ENCODE data around the gene HS6ST1. TPM values are rescaled to one million over a fixed set of nuclear protein-coding genes. Genes with fewer than 3 reads are reported as not detected.

The HS6ST1 gene
- total and polyA plus RNA-seq, 10 donors: 7.2 to 99.5 (median 57.0) TPM

- Histone ChIP-seq H3K4me1 (peaks cover 41 to 65% (median 62%) of the 10 kb centered on the region in 6 donors), H3K9me3 (peaks cover 0 to 8% (median 4%) of the 10 kb centered on the region in 8 donors), H3K27me3 (replicated peaks in 1 of 7) (no peaks in the 10 kb centered on the region), H3K4me3 (peak overlapping the region in 1 of 8 donors; percentile 21), H3K36me3 (peaks cover 0 to 33% (median 10%) of the 10 kb centered on the region in 6 donors), H3K27ac (peak overlapping the region; percentile 9 to 82 (median 70))
- TF ChIP-seq POLR2AphosphoS5 (IDR thresholded peaks at IDR 0.05) (peak; percentile 53 to 75 (median 72)), CTCF (IDR thresholded peaks at IDR 0.05 in 8 of 11, conservative IDR thresholded peaks at IDR 0.05 in 3 of 11) (no peak), POLR2A (IDR thresholded peaks at IDR 0.05) (no peak)
- WGBS, 5 donors: 14 to 34% (median 19%) methylated on average over 2 to 12 of the region's 12 CpGs
- intact Hi-C loops (cut with DNase I; ENCODE audit: low total_unique reads): no loop called here
- peak; percentile 84 for DNase-seq
Measured at GRCh38 chr2:128280158-128280871, 38.4 kb downstream of the HS6ST1 start.

GRCh38 chr2:128279786-128280157 lies 38.9 kb downstream of the HS6ST1 start:
- Histone ChIP-seq H3K27ac (peak overlapping the region; percentile 9 to 82 (median 70)), H3K4me1 (peaks cover 38 to 60% (median 57%) of the 10 kb centered on the region in 6 donors), H3K9me3 (peaks cover 0 to 13% (median 9%) of the 10 kb centered on the region in 8 donors), H3K27me3 (replicated peaks in 1 of 7) (no peaks in the 10 kb centered on the region), H3K4me3 (peak overlapping the region in 1 of 8 donors; percentile 21), H3K36me3 (peaks cover 0 to 36% (median 14%) of the 10 kb centered on the region in 6 donors)
- DNase-seq: peak; percentile 72
- TF ChIP-seq CTCF (IDR thresholded peaks at IDR 0.05 in 8 of 11, conservative IDR thresholded peaks at IDR 0.05 in 3 of 11) (no peak), POLR2AphosphoS5 (IDR thresholded peaks at IDR 0.05) (peak in 1 of 3 donors; percentile 14), POLR2A (IDR thresholded peaks at IDR 0.05) (no peak)
- 19 to 72% (median 33%) methylated on average over 8 to 11 of the region's 11 CpGs for WGBS, 5 donors
- intact Hi-C loops (cut with DNase I; ENCODE audit: low total_unique reads): no loop called here

GRCh38 chr2:128279009-128279408 lies 39.7 kb downstream of the HS6ST1 start:
- peak; percentile 66 for DNase-seq
- 75 to 89% (median 84%) methylated on average over 7 of the region's 7 CpGs for WGBS, 5 donors
- H3K9me3 ChIP-seq: peaks cover 0 to 21% (median 16%) of the 10 kb centered on the region in 8 donors
- peak overlapping the region in 1 of 8 donors; percentile 82 for H3K27ac ChIP-seq
- peaks cover 38 to 54% (median 49%) of the 10 kb centered on the region in 6 donors for H3K4me1 ChIP-seq
- no peak for TF ChIP-seq POLR2A (IDR thresholded peaks at IDR 0.05)
- no peak for TF ChIP-seq CTCF (IDR thresholded peaks at IDR 0.05 in 8 of 11, conservative IDR thresholded peaks at IDR 0.05 in 3 of 11)
- no peak for TF ChIP-seq POLR2AphosphoS5 (IDR thresholded peaks at IDR 0.05)
- H3K27me3 ChIP-seq (replicated peaks in 1 of 7): no peaks in the 10 kb centered on the region
- intact Hi-C loops (cut with DNase I; ENCODE audit: low total_unique reads): no loop called here
- H3K4me3 ChIP-seq: no peak overlapping the region
- peaks cover 0 to 44% (median 14%) of the 10 kb centered on the region in 6 donors for H3K36me3 ChIP-seq

GRCh38 chr2:128277961-128278681 lies 40.5 kb downstream of the HS6ST1 start:
- peaks cover 32 to 54% (median 44%) of the 10 kb centered on the region in 6 donors for H3K4me1 ChIP-seq
- peaks cover 0 to 53% (median 14%) of the 10 kb centered on the region in 6 donors for H3K36me3 ChIP-seq
- TF ChIP-seq POLR2AphosphoS5 (IDR thresholded peaks at IDR 0.05): no peak
- TF ChIP-seq CTCF (IDR thresholded peaks at IDR 0.05 in 8 of 11, conservative IDR thresholded peaks at IDR 0.05 in 3 of 11): no peak
- no peak for TF ChIP-seq POLR2A (IDR thresholded peaks at IDR 0.05)
- intact Hi-C loops (cut with DNase I; ENCODE audit: low total_unique reads): no loop called here
- peak; percentile 71 for DNase-seq
- no peaks in the 10 kb centered on the region for H3K27me3 ChIP-seq (replicated peaks in 1 of 7)
- peaks cover 0 to 22% (median 17%) of the 10 kb centered on the region in 8 donors for H3K9me3 ChIP-seq
- H3K4me3 ChIP-seq: no peak overlapping the region
- H3K27ac ChIP-seq: no peak overlapping the region
- 76 to 94% (median 86%) methylated on average over 14 of the region's 14 CpGs for WGBS, 5 donors

Measured in spleen (tissue), 11 donors.